Gastrocnemius medialis (tissue), 4 donors: ENCODE data around the gene CDKN2B-AS1.

Source experiments
- POLR2A ChIP-seq, 2 donors: fragments of 450-650 bp; IDR thresholded peaks; one replicate each; pipeline ENCODE4 v1.6.1; 2017; ENCODE audit warnings: antibody characterized with exemption in 2 of 2, mild to moderate bottlenecking in 2 of 2, moderate library complexity in 2 of 2
- TF ChIP-seq, protein P1 (sequence below), 5 experiments: fragments of 450-650 bp in 3 of 5; fragments of 200-600 bp in 2 of 5; sonication (generic) in 2 of 5; IDR thresholded peaks in 4 of 5; conservative IDR thresholded peaks in 1 of 5; 1 replicate in 4 of 5; 2 replicates in 1 of 5; pipeline ENCODE4 v1.5.1; 2016 to 2019; ENCODE audit warnings: antibody characterized with exemption in 5 of 5, mild to moderate bottlenecking in 3 of 5, moderate library complexity in 3 of 5

- TF ChIP-seq, protein P1, sequence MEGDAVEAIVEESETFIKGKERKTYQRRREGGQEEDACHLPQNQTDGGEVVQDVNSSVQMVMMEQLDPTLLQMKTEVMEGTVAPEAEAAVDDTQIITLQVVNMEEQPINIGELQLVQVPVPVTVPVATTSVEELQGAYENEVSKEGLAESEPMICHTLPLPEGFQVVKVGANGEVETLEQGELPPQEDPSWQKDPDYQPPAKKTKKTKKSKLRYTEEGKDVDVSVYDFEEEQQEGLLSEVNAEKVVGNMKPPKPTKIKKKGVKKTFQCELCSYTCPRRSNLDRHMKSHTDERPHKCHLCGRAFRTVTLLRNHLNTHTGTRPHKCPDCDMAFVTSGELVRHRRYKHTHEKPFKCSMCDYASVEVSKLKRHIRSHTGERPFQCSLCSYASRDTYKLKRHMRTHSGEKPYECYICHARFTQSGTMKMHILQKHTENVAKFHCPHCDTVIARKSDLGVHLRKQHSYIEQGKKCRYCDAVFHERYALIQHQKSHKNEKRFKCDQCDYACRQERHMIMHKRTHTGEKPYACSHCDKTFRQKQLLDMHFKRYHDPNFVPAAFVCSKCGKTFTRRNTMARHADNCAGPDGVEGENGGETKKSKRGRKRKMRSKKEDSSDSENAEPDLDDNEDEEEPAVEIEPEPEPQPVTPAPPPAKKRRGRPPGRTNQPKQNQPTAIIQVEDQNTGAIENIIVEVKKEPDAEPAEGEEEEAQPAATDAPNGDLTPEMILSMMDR (IDR thresholded peaks at IDR 0.05 in 4 of 5, conservative IDR thresholded peaks at IDR 0.05 in 1 of 5), result no peak
- no peak for TF ChIP-seq POLR2A (IDR thresholded peaks at IDR 0.05)
These were observed 28.3 kb upstream of the CDKN2B-AS1 start for GRCh38 chr9:21966140-21966851.
